ENCODE data around the gene DDX39A.
"Not testable (repeated sequence)": the region's sequence is repeated elsewhere in the genome, so short reads cannot be mapped to it uniquely, and the experiment has no call there.

DDX39A gene

GRCh38 chr19:14407605-14408484 lies 11.3 kb downstream of the DDX39A start:
- FAIRE-seq: no peak

GRCh38 chr19:14406645-14407401 lies 12.3 kb downstream of the DDX39A start:
- FAIRE-seq: no peak

GRCh38 chr19:14405758-14406644 lies 13.1 kb downstream of the DDX39A start:
- FAIRE-seq: peak; percentile 75

GRCh38 chr19:14405380-14405757 lies 13.8 kb downstream of the DDX39A start:
- no peak for FAIRE-seq

GRCh38 chr19:14404312-14404711 lies 14.8 kb downstream of the DDX39A start:
- FAIRE-seq: no peak

- FAIRE-seq: not testable (repeated sequence)
These were observed 15.8 kb downstream of the DDX39A start for GRCh38 chr19:14403145-14403930.

- FAIRE-seq: no peak
These were observed 16.6 kb downstream of the DDX39A start for GRCh38 chr19:14402332-14403144.

GRCh38 chr19:14401468-14402195 lies 17.5 kb downstream of the DDX39A start:
- FAIRE-seq: no peak

GRCh38 chr19:14400951-14401431 lies 18.1 kb downstream of the DDX39A start:
- FAIRE-seq: no peak

GRCh38 chr19:14397168-14397567 lies 22.0 kb downstream of the DDX39A start:
- not testable (repeated sequence) for FAIRE-seq

- not testable (repeated sequence) for FAIRE-seq
These were observed 22.4 kb downstream of the DDX39A start for GRCh38 chr19:14396730-14397129.

- no peak for FAIRE-seq
These were observed 23.3 kb downstream of the DDX39A start for GRCh38 chr19:14395710-14396336.

GRCh38 chr19:14395262-14395661 lies 23.9 kb downstream of the DDX39A start:
- FAIRE-seq: no peak

GRCh38 chr19:14394167-14394566 lies 25.0 kb downstream of the DDX39A start:
- FAIRE-seq: no peak

- no peak for FAIRE-seq
These were observed 25.8 kb downstream of the DDX39A start for GRCh38 chr19:14393329-14393728.

GRCh38 chr19:14391156-14391821 lies 27.9 kb downstream of the DDX39A start:
- no peak for FAIRE-seq

GRCh38 chr19:14390548-14390947 lies 28.6 kb downstream of the DDX39A start:
- FAIRE-seq: no peak

GRCh38 chr19:14385492-14385891 lies 33.6 kb downstream of the DDX39A start:
- no peak for FAIRE-seq

All from G401.6 (cell line).